AG10803 (cell line): ENCODE data around the gene UGDH.
"Not testable (repeated sequence)": the region's sequence is repeated elsewhere in the genome, so short reads cannot be mapped to it uniquely, and the experiment has no call there.

ENCODE experiments used
- DNase-seq: peaks from one replicate; pipeline ENCODE4 v3.0.0; 2010; ENCODE audit warnings: low read depth
- H3K4me3 ChIP-seq: 2 replicates; pipeline ENCODE4 v1.5.1; 2011; ENCODE audit warnings: mild to moderate bottlenecking, low read length, control low read depth
- CTCF ChIP-seq: conservative IDR thresholded peaks from 2 replicates; pipeline ENCODE4 v1.5.1; 2011; ENCODE audit warnings: mild to moderate bottlenecking, low read length, control low read depth, inconsistent platforms

Gene UGDH

GRCh38 chr4:39543034-39543433 lies 15.8 kb upstream of the UGDH start:
- no peak for DNase-seq
- no peak for TF ChIP-seq CTCF
- H3K4me3 ChIP-seq = no peak overlapping the region

- no peak for TF ChIP-seq CTCF
- DNase-seq = no peak
- H3K4me3 ChIP-seq = no peak overlapping the region
Observed at GRCh38 chr4:39542611-39543012, 15.4 kb upstream of the UGDH start.

- no peak for DNase-seq
- no peak overlapping the region for H3K4me3 ChIP-seq
- TF ChIP-seq CTCF = no peak
Observed at GRCh38 chr4:39541987-39542610, 14.9 kb upstream of the UGDH start.

GRCh38 chr4:39539089-39539611 lies 11.9 kb upstream of the UGDH start:
- no peak for TF ChIP-seq CTCF
- no peak for DNase-seq
- H3K4me3 ChIP-seq = no peak overlapping the region

- TF ChIP-seq CTCF = no peak
- H3K4me3 ChIP-seq = no peak overlapping the region
- no peak for DNase-seq
Observed at GRCh38 chr4:39533541-39533940, 6.3 kb upstream of the UGDH start.

- not testable (repeated sequence) for DNase-seq, H3K4me3 ChIP-seq
Observed at GRCh38 chr4:39532237-39532636, 5.0 kb upstream of the UGDH start.

- no peak overlapping the region for H3K4me3 ChIP-seq
- DNase-seq = no peak
- TF ChIP-seq CTCF = no peak
Observed at GRCh38 chr4:39530682-39531081, 3.4 kb upstream of the UGDH start.
